ENCODE results near the gene RUNX1.

The RUNX1 gene

GRCh38 chr21:35035581-35035980 lies 13.5 kb downstream of the RUNX1 start:
- no peak for DNase-seq

GRCh38 chr21:35035116-35035515 lies 14.0 kb downstream of the RUNX1 start:
- no peak for DNase-seq

- DNase-seq = no peak
These were observed 14.7 kb downstream of the RUNX1 start for GRCh38 chr21:35034203-35034926.

GRCh38 chr21:35032474-35033263 lies 16.4 kb downstream of the RUNX1 start:
- no peak for DNase-seq

- DNase-seq = no peak
These were observed 20.6 kb downstream of the RUNX1 start for GRCh38 chr21:35028451-35028978.

GRCh38 chr21:35027563-35028450 lies 21.3 kb downstream of the RUNX1 start:
- no peak for DNase-seq

- DNase-seq = peak; percentile 51
These were observed 22.2 kb downstream of the RUNX1 start for GRCh38 chr21:35026617-35027562.

GRCh38 chr21:35026153-35026500 lies 23.0 kb downstream of the RUNX1 start:
- DNase-seq = no peak

GRCh38 chr21:35025206-35026152 lies 23.6 kb downstream of the RUNX1 start:
- DNase-seq = no peak

GRCh38 chr21:35024513-35024912 lies 24.6 kb downstream of the RUNX1 start:
- DNase-seq = no peak

GRCh38 chr21:35024071-35024420 lies 25.1 kb downstream of the RUNX1 start:
- DNase-seq = no peak

GRCh38 chr21:35023396-35024070 lies 25.6 kb downstream of the RUNX1 start:
- DNase-seq = no peak

- no peak for DNase-seq
These were observed 27.6 kb downstream of the RUNX1 start for GRCh38 chr21:35021546-35021945.

- DNase-seq = no peak
These were observed 28.2 kb downstream of the RUNX1 start for GRCh38 chr21:35020902-35021301.

- no peak for DNase-seq
These were observed 28.7 kb downstream of the RUNX1 start for GRCh38 chr21:35020436-35020835.

- DNase-seq = no peak
These were observed 29.5 kb downstream of the RUNX1 start for GRCh38 chr21:35019631-35020032.

- DNase-seq = no peak
These were observed 31.8 kb downstream of the RUNX1 start for GRCh38 chr21:35017256-35017655.

GRCh38 chr21:35016517-35017188 lies 32.4 kb downstream of the RUNX1 start:
- DNase-seq = no peak

- no peak for DNase-seq
These were observed 33.0 kb downstream of the RUNX1 start for GRCh38 chr21:35016071-35016470.
